Epithelial cell of esophagus (primary cell): Measurements from ENCODE around the gene TBX6.

ENCODE experiments used
- DNase-seq: peaks from one replicate; pipeline ENCODE4 v3.0.0; 2010; ENCODE audit warnings: low read depth
- H3K4me3 ChIP-seq: 2 replicates; pipeline ENCODE4 v1.5.1; 2011; ENCODE audit warnings: mild to moderate bottlenecking, low read length, control low read depth
- CTCF ChIP-seq: IDR thresholded peaks from 2 replicates; pipeline ENCODE4 v1.5.1; 2011; ENCODE audit warnings: low read depth, mild to moderate bottlenecking, low read length, control low read depth, inconsistent platforms; ENCODE audit not compliant: insufficient read depth; ENCODE audit errors: missing control alignments

TBX6 gene

DNA sequence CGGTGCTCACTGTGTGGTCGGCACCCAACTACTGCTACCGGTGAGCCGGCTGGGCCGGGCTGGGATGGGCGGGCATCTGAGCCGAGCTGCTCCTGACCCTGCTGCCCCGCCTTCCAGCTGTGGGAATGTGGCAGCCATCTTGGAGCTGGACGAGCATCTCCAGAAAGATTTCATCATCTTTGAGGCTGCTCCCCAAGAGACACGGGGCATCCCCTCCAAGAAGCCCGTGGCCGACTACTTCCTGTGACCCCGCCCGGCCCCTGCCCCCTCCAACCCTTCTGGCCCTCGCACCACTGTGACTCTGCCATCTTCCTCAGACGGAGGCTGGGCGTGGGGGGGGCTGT lies 6.9 kb downstream of the TBX6 start:
- H3K4me3 ChIP-seq = no peak overlapping the region
- TF ChIP-seq CTCF = no peak
- no peak for DNase-seq

DNA sequence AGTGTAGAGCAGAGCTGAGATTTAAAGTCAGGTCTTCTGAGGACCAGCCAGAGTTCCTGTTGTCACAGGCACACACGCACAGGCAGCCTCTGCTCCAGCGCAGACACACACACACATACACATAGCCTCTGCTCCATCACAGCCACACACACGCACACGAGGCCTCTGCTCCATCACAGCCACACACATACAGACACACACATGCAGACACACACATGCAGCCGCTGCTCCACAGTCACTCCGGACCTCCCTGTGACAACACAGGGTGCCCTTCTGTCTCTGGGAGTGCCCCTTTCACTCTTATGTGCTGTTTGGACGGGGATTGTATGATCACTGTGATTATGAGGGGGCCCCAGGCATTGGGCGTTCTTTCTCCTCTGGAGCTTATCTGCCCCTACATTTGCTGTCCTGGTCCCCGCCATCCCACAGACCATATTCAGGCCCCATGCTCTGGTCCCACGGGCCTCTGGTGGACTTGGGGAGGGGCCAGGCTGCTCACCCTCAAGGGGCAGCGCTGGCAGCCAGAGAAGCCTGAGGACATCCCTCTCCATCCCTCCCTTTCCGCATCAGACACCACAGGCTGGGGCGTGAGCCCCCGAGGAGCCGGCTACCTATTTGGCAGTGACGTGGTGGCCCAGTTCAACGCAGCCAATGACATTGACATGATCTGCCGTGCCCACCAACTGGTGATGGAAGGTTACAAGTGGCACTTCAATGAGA lies 7.5 kb downstream of the TBX6 start:
- H3K4me3 ChIP-seq = no peak overlapping the region
- no peak for TF ChIP-seq CTCF
- DNase-seq = no peak

GRCh38 chr16:30083216-30084055 lies 8.3 kb downstream of the TBX6 start:
- H3K4me3 ChIP-seq = no peak overlapping the region
- no peak for DNase-seq
- no peak for TF ChIP-seq CTCF

GRCh38 chr16:30082545-30083090 lies 9.1 kb downstream of the TBX6 start:
- no peak overlapping the region for H3K4me3 ChIP-seq
- DNase-seq = no peak
- TF ChIP-seq CTCF = no peak

DNA sequence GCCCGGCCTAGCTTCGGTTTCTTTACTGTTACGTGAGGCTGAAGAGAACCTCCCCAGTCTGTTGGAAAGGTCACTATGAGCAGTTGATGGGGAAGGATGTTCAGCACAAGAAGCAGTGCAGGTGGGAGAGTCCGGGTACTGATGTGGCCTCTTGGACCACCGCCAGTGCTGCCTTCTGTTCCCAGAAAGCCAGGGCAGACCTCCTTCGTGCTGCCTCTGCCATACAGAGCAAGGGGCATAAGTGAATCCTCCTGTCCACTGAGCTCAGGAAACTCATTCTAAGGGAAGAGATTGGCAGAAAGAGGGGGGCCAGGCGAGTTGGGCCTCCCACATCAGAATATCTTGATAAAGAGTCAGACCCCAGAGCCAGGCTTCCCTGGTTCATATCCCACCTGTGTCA lies 12.2 kb downstream of the TBX6 start:
- TF ChIP-seq CTCF = no peak
- no peak for DNase-seq
- H3K4me3 ChIP-seq = no peak overlapping the region

DNA sequence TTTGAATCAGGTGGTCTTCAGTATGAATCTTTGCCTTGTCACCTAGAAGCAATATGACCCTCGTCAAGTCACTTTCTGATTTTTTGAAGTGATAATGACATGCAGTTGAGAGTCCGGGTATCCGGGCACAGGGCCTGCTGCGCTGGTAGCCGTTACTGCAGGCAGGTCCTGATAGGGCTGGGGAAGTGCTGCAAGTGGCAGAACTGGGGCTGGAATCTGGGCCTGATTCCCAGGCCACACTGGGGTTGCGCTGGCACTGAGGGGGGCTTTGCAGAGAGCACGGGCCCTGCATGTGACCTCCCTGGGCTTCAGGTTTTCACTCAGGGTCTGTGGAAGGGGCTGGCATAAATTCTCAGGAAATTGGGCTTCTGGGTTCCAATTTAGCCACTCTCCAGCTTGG lies 13.0 kb downstream of the TBX6 start:
- no peak for TF ChIP-seq CTCF
- DNase-seq = no peak
- no peak overlapping the region for H3K4me3 ChIP-seq
